HL-60 (cell line): ENCODE results near the gene PADI2.

ENCODE experiments used
- CTCF ChIP-seq: IDR thresholded peaks from one replicate; pipeline ENCODE4 v1.5.1; 2011; ENCODE audit warnings: low read length, control low read depth, inconsistent platforms; ENCODE audit not compliant: insufficient read depth
- POLR2AphosphoS5 ChIP-seq: IDR thresholded peaks from 2 replicates; pipeline ENCODE4 v1.6.1; 2012; ENCODE audit warnings: low read depth
- REST ChIP-seq: IDR thresholded peaks from 2 replicates; pipeline ENCODE4 v1.6.1; 2012; ENCODE audit warnings: low read depth; ENCODE audit not compliant: insufficient replicate concordance
- SPI1 ChIP-seq: IDR thresholded peaks from 2 replicates; pipeline ENCODE4 v1.6.1; 2012; ENCODE audit warnings: low read depth, mild to moderate bottlenecking, borderline replicate concordance

- TF ChIP-seq CTCF (no peak), POLR2AphosphoS5 (no peak), REST (no peak), SPI1 (no peak)
Observed at GRCh38 chr1:17024721-17025120, 94.5 kb downstream of the PADI2 start.
